RWPE2 (cell line): ENCODE measurements around the gene EIF4A3.

Experiments used
- ATAC-seq: fragments of 200-7000 bp; cut with Tn5 transposase; 3 replicates; pipeline ENCODE4 v1.9.1; 2021; ENCODE audit warnings: low read depth
- DNase-seq: peaks from one replicate; pipeline ENCODE4 v3.0.0-alpha.2; 2020; ENCODE audit warnings: low spot score
- H3K27ac ChIP-seq: fragments of 450-650 bp; 2 replicates; pipeline ENCODE4 v1.5.1; 2017; ENCODE audit warnings: mild to moderate bottlenecking; ENCODE audit not compliant: poor library complexity, severe bottlenecking
- H3K27me3 ChIP-seq: fragments of 250-450 bp; sonication (Bioruptor Pico); 2 replicates; pipeline ENCODE4 v1.5.1; 2021; ENCODE audit warnings: mild to moderate bottlenecking, moderate library complexity; ENCODE audit not compliant: insufficient read depth, poor library complexity, severe bottlenecking
- H3K36me3 ChIP-seq: fragments of 250-450 bp; sonication (Bioruptor Pico); 2 replicates; pipeline ENCODE4 v1.5.1; 2020; ENCODE audit warnings: low read depth, mild to moderate bottlenecking, moderate library complexity
- H3K4me1 ChIP-seq: fragments of 250-450 bp; sonication (Bioruptor Pico); 2 replicates; pipeline ENCODE4 v1.5.1; 2021; ENCODE audit warnings: mild to moderate bottlenecking, moderate library complexity; ENCODE audit not compliant: insufficient read depth, poor library complexity, severe bottlenecking
- H3K4me3 ChIP-seq: fragments of 250-450 bp; sonication (Bioruptor Pico); 2 replicates; pipeline ENCODE4 v1.5.1; 2021; ENCODE audit warnings: mild to moderate bottlenecking, moderate library complexity; ENCODE audit not compliant: severe bottlenecking
- H3K9me3 ChIP-seq: fragments of 250-450 bp; sonication (Bioruptor Pico); 2 replicates; pipeline ENCODE4 v1.5.1; 2021; ENCODE audit warnings: mild to moderate bottlenecking, moderate library complexity; ENCODE audit not compliant: severe bottlenecking
- TF ChIP-seq, protein P1 (sequence below): fragments of 450-650 bp; IDR thresholded peaks from one replicate; pipeline ENCODE4 v1.5.1; 2017; ENCODE audit warnings: mild to moderate bottlenecking, moderate library complexity; ENCODE audit not compliant: poor library complexity, severe bottlenecking

EIF4A3 gene

DNA sequence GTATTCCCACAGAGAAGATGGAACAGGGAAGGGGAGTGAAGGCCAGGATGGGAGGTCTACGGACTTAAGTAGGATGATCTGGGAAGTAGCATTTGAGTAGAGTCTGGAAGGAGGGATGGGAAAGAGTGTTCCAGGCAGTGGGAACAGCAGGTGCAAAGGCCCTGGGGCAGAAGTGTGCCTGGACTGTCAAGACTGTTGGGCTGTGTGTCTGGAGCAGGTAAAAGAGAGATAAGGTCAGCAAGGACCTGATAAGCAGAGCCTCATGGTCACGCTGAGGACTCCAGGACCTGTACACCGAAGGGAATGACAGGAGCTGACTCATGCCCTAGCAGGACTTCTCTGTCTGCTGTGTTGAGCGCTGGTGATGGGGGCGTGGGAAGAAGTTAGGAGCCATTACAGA is 22.2 kb upstream of the EIF4A3 start:
- no peaks in the 10 kb centered on the region for H3K27me3 ChIP-seq
- H3K36me3 ChIP-seq = no peaks in the 10 kb centered on the region
- H3K9me3 ChIP-seq = no peaks in the 10 kb centered on the region
- H3K4me1 ChIP-seq = no peaks in the 10 kb centered on the region
- TF ChIP-seq, protein P1, sequence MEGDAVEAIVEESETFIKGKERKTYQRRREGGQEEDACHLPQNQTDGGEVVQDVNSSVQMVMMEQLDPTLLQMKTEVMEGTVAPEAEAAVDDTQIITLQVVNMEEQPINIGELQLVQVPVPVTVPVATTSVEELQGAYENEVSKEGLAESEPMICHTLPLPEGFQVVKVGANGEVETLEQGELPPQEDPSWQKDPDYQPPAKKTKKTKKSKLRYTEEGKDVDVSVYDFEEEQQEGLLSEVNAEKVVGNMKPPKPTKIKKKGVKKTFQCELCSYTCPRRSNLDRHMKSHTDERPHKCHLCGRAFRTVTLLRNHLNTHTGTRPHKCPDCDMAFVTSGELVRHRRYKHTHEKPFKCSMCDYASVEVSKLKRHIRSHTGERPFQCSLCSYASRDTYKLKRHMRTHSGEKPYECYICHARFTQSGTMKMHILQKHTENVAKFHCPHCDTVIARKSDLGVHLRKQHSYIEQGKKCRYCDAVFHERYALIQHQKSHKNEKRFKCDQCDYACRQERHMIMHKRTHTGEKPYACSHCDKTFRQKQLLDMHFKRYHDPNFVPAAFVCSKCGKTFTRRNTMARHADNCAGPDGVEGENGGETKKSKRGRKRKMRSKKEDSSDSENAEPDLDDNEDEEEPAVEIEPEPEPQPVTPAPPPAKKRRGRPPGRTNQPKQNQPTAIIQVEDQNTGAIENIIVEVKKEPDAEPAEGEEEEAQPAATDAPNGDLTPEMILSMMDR = no peak
- no peak overlapping the region for H3K27ac ChIP-seq
- H3K4me3 ChIP-seq = no peak overlapping the region
- no peak for ATAC-seq
- DNase-seq = no peak

DNA sequence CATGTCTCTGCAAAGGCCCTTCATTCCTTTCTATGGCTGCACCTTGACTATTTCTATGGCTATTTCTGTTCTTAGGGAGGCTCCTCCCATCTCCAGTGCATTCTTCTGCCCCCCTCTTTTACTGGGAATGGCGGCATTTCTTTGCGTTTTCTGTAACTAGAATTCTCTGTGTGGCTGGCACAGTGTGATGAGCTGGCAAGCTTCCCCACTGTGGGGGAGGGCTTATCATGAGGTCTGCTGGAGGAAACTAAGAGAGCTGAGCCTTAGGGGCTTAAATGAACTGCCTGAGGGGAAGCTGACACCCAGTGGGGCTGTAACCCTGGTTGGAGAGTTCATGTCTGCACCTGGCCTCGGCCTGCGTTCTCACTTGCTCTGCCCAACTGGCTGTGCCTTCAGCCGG is 21.4 kb upstream of the EIF4A3 start:
- TF ChIP-seq, protein P1 = no peak
- ATAC-seq = no peak
- Histone ChIP-seq H3K27me3 (no peaks in the 10 kb centered on the region), H3K4me3 (no peak overlapping the region), H3K27ac (no peak overlapping the region), H3K9me3 (no peaks in the 10 kb centered on the region), H3K36me3 (no peaks in the 10 kb centered on the region), H3K4me1 (no peaks in the 10 kb centered on the region)
- DNase-seq = no peak

DNA sequence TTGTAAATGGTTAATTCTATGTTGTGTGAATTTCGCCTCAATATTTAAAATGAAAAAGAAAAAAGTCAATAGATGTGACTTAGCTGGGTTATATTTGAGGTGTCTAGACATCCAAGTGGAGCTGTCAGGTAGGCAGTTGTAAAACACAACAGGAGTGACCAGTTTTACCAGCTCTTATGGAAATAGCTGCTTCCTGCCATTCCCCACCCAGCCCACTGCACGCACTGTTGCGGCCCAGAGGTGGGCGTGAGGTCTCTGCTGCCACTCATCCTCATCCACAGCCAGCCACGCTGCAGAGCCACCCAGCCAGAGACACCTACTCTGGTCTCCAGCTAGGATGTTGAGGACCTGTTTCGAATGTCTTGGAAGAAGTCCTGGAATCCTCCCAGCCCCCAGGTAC is 19.5 kb upstream of the EIF4A3 start:
- no peaks in the 10 kb centered on the region for H3K9me3 ChIP-seq
- H3K4me3 ChIP-seq = no peak overlapping the region
- no peak overlapping the region for H3K27ac ChIP-seq
- no peaks in the 10 kb centered on the region for H3K4me1 ChIP-seq
- ATAC-seq (no peak), DNase-seq (no peak)
- no peaks in the 10 kb centered on the region for H3K36me3 ChIP-seq
- H3K27me3 ChIP-seq = no peaks in the 10 kb centered on the region
- TF ChIP-seq, protein P1 = no peak

DNA sequence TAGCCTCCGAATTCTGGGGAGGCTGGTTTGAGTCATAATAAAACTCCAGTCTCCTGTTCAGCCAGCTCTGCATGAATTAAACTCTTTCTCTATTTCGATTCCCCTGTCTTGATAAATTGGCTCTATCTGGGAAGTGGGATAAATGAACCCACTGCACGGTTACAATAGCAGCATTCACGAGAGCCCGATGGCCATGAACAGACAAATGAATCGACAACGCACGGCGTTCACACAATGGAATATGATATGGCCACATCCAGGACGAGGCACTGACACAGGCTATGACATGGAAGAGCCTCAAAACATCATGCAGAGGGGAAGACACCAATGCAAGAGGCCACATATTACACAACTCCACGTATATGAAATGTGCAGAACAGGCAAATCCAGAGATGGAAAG is 17.3 kb upstream of the EIF4A3 start:
- Histone ChIP-seq H3K36me3 (no peaks in the 10 kb centered on the region), H3K27me3 (no peaks in the 10 kb centered on the region), H3K4me1 (no peaks in the 10 kb centered on the region), H3K4me3 (no peak overlapping the region), H3K27ac (no peak overlapping the region), H3K9me3 (no peaks in the 10 kb centered on the region)
- ATAC-seq (no peak), DNase-seq (no peak)
- TF ChIP-seq, protein P1 = no peak

DNA sequence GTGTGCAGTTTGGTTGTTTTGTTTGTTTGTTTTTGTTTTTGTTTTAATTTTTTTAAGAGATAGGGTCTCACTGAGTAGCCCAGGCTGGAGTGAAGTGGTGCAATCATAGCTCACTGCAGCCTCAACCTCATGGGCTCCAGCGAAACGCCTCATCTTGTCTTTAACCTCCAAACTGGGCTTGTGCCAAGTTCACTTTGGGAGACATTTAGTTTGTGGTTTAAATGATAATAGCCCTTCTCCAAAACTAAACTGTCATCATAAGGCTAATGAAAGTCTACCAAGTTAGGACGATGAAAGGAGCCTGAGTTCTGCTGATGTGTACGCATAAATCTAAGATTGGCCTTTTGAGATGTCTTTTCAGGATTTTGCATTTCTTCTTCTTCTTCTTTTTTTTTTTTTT is 16.4 kb upstream of the EIF4A3 start:
- no peak for DNase-seq
- TF ChIP-seq, protein P1 = no peak

More for the DNA sequence above, 16.4 kb upstream of the EIF4A3 start:
- ATAC-seq = no peak
- Histone ChIP-seq H3K9me3 (no peaks in the 10 kb centered on the region), H3K27me3 (no peaks in the 10 kb centered on the region), H3K36me3 (no peaks in the 10 kb centered on the region), H3K4me1 (no peaks in the 10 kb centered on the region), H3K27ac (no peak overlapping the region), H3K4me3 (no peak overlapping the region)
